ENCODE data around the gene ALX4. TPM values are rescaled to one million over a fixed set of nuclear protein-coding genes. Genes with fewer than 3 reads are reported as not detected.

The ALX4 gene
- polyA plus RNA-seq, 12 donors = 0.62 to 4.3 (median 2.1) TPM; not detected in 1

DNA sequence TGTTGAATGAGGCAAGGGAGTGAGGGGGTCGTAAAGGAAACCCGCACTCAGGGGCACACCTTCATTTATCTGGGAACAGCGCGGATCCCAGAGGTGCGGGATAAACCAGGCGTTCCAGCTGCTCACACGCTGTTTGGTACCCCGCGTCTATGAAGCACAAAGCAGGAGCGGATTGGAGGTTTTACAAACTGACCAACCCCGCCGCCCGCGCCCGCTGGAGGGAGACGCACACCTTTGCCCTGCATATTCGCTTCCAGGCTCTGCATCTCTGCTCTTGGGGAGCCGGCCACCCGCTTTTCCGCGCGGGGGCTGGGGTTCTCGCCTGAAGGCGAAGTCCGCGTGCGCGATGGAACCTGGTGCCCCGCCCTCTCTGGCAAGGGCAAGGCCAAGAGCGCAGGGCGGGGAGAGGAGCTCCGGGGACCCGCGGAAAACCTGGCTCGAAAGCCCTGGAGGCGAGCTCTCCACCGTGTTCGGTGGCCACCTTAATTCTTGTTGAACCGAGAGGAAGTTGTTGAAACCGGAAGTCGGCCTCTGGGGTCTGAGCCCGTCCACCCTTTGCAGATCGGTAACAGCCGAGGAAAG, 6.8 kb upstream of the ALX4 start:
- no peak for DNase-seq

GRCh38 chr11:44315947-44316658, 6.2 kb upstream of the ALX4 start:
- DNase-seq = no peak

- no peak for DNase-seq
Measured at GRCh38 chr11:44314733-44315132, 4.8 kb upstream of the ALX4 start.

DNA sequence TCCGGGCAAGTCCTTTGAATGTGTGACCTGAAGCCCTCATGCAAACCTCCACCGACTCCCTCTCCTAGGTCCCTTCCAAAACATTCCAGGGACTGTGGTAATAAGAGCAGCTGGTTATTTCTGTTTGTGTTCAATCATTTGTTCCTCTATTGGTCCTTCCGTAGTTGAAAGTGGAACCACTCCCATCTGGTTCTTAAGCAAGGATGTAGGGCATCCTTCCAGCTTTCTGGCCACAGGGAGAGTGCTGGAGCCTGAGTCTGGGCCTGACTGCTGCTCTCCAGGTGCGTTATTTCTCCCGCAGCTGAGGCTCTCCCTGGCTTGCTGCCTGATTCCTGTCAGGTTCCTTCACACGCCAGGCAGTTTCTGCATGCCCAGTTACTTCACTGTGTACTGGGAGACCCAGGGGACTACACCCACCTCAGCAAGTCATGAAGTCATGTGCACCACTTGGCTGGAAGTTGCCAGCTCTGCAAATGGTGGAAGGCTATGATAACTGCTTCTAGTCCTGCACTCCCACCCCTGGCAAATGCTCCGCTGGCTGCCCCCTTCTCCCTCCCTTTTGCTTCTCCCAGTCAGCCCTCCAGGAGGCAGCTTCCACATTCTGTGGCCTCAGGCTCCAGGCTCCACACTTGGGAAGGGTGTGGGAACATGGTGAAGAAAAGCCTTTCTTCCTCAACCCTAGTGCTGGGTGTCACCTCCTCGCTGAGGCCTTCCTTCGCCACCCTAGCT, 4.0 kb upstream of the ALX4 start:
- no peak for DNase-seq

GRCh38 chr11:44312876-44313275, 2.9 kb upstream of the ALX4 start:
- DNase-seq = no peak

DNA sequence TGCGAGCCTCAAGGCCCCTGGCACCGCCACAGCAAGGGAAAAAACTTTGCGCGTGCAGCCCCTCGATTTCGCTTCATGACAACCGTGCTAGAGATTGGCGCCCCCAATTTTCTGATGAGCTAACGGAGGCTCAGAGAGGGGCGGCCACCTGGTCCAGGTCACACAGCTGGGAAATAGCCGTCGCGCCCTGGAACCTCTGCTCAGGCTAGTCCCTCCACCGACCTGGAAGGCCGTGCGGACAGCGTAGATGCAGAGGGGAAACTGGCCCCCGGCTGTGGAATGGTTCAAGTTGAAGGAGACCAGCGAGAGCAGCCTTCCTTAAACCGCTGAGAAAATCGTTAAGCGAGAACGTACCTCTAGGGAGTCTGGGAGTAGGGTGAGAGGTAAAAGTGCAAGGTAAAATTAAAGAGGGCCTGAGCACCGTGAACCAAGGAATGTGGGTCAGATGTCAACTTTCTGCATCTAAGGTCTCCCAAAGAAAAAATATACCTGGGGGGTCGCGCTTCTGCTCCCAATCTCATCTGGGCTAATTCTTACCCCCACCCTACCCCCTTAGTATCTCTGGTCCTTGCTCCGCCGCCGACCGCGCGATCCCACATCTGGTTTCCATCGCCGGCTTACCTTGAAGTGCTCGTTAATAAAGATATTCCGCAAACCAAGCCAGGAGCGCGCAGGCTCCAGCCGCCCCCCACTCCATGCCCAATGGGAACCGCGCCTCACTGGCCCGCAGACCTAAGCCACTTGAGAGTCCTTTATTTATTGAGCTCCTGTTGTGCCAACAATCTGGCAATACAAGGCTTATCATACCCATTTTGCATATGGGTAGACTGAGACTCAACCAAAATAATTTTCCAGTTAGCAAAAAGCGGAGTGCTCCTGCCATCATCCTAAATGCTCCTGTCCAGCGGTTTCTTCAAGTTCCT, 1.7 kb upstream of the ALX4 start:
- no peak for DNase-seq

- no peak for DNase-seq
Measured at GRCh38 chr11:44310463-44311272, 729 bp upstream of the ALX4 start.

- no peak for DNase-seq
Measured at GRCh38 chr11:44310206-44310462, 195 bp upstream of the ALX4 start.

- DNase-seq = no peak
Measured at GRCh38 chr11:44308923-44309477, 939 bp downstream of the ALX4 start.

GRCh38 chr11:44308256-44308922, 1.6 kb downstream of the ALX4 start:
- DNase-seq = no peak

DNA sequence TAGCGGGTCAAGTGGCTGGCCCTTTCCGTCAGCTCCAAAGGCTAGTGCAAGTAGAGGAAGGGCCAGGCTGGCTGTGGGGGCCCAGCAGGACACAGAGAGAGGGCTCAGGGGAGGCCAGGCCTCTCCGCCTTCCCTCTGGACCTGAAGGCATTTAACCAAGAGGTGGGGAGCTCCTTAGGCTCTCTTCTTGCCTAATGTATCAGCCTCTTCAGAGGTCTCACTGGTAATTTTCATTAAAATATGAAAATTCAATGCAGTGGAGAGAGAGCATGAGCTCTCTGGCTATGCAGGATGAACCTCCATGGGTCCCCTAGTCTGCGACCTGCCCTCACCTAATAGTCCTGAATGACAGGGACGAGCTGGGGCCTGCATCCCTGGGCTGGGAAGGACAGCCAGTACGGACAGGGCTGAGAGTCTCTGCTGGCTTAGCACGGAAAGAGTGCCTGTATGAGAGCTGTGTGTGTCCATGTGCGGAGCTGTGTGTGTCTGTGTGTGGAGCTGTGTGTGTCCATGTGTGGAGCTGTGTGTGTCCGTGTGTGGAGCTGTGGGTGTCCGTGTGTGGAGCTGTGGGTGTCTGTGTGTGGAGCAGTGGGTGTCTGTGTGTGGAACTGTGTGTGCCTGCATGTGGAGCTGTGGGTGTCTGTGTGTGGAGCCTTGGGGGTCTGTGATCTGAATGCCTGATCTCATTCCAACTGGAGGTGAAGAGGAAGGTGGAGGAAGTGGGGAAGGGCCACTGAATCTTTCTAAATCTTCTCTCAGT, 2.4 kb downstream of the ALX4 start:
- DNase-seq = no peak

GRCh38 chr11:44306918-44307244, 3.1 kb downstream of the ALX4 start:
- DNase-seq = no peak

GRCh38 chr11:44306052-44306917, 3.7 kb downstream of the ALX4 start:
- no peak for DNase-seq

- no peak for DNase-seq
Measured at GRCh38 chr11:44305470-44306051, 4.4 kb downstream of the ALX4 start.

DNA sequence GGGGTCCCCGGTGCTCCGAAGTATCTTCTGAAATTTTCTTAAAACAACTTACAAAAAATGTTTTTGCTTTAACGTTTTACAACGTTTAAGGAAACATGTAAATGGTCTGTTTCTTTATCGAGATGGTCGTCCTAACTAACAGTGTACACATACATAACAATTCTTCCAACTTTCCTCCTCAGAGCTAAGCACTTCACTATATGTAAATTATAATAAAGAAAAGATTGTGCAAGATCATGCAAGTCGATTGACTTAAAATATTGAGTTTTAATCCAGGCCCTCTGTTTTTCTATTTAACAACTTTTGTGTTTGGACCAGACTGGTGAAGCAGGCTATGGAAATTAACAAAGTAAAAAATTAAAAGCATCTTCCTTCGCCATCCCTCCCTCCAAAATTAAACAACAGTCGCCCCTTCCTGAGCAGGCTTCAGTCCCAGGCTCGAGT, 4.9 kb downstream of the ALX4 start:
- DNase-seq = no peak

GRCh38 chr11:44304091-44305025, 5.6 kb downstream of the ALX4 start:
- no peak for DNase-seq

DNA sequence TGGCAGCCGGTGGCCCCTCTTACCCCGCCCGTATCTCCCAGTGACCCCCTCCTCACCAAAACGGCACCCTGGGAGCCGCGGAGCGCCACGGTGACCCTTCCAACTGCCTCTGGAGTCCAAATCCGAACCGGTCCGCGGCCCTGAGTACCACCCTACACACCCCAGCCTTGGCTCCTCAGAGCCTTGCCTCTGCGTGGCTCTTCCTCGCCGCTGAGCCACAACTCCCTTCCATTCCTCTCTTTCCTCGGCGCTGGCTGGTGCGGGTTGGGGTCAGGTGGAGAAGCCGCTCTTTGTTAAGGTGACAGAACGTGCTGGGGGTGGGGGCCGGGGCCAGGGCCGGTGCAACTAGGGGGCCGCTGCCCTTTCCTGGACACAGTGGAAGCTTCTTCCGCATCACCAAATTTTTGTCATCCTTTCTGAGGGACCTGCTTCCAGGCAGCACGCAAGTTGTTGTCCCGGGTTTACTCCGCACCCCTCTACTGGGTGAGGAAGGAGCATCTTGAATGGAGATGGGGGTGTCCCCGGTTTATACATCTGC, 6.5 kb downstream of the ALX4 start:
- DNase-seq = no peak
